ENCODE data around the gene QRICH1. TPM values are rescaled to one million over a fixed set of nuclear protein-coding genes. Genes with fewer than 3 reads are reported as not detected.

QRICH1 gene
- total and polyA plus RNA-seq, 2 of the 13 experiments (the other 11 are each of a cell fraction or from before 2014, with no cell fraction given), result 52.6 to 102 TPM

DNA sequence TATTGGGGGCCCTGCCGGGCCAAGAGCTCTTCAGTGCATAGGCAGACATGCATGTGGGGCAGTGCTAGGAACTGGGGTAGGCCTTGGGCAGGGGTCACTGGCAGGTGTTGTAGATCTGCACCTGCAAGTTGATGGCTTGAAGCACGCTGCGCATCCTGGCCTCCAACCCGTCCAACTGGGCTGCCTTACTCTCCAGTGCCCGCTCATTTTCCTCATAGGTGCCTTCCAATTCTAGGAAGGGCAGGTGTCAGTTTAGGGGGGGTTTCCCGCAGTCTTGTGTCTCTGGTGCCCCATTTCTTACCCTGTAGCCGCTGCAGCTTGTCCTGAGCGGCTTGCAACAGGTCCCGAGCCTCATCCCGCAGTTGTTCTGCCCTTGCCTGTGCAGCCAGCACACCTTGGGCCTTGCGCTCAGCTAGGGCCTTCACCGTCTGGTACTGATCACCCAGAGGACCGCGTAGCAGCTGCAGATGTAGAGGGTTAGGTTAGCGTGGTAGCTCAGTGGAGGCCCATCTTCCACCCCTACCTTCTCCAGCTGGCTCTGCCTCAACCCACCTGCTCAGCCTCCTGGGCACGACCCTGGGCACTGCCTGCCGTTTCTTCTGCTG is 27.4 kb upstream of the QRICH1 start:
- H3K36me3 ChIP-seq (replicated peaks in 1 of 2; ENCODE audit: control insufficient read depth in 1 of 2, insufficient read depth in 2 of 2, low read length in 2 of 2), result peaks cover 27 to 51% of the 10 kb centered on the region in 2 experiments
- peak overlapping the region; percentile 97 for H3K9ac ChIP-seq (ENCODE audit: insufficient read depth, low read depth, low read length)
- in situ Hi-C loops (cut with HindIII; ENCODE audit: extremely low pct_ligation_motif_present, low pct_unique_long_range_greater_than_20kb) (no loop called here), intact Hi-C loops (cut with micrococcal nuclease; ENCODE audit: unreplicated experiment) (loop anchor here (2.0 kb wide), 1 partner anchor 16 kb away; the partner anchor contains the start of gene QARS1)
- peak overlapping the region; percentile 96 for H3K4me2 ChIP-seq (ENCODE audit: low read depth, low read length)
- peaks cover 19% of the 10 kb centered on the region for H3K4me1 ChIP-seq (ENCODE audit: insufficient read depth, low read length)
- CTCF ChIA-PET (ENCODE audit: low intra/inter-chr PET ratio, low total read pairs), result no interaction called here
- H3K9me3 ChIP-seq (ENCODE audit: low read length), result no peaks in the 10 kb centered on the region
- H3K4me3 ChIP-seq (replicated peaks in 1 of 3; ENCODE audit: insufficient read depth in 1 of 3, low read depth in 2 of 3, low read length in 3 of 3), result peak overlapping the region; percentile 22 to 100 (median 95); a peak in 4 of 6 replicates
- ATAC-seq, result no peak; the same call in 2 of the 3 replicates
- H4K20me1 ChIP-seq (ENCODE audit: insufficient read depth, low read length), result no peaks in the 10 kb centered on the region
- no peak for FAIRE-seq
- TF ChIP-seq ZNF160 (CRISPR knock-in tag; IDR thresholded peaks at IDR 0.05) (no peak), MAZ (IDR thresholded peaks at IDR 0.05; ENCODE audit: borderline replicate concordance, low read depth, low read length) (0 out of 2 replicates have a peak, but pooled peaks have one; percentile 2), MAZ (CRISPR knock-in tag; IDR thresholded peaks at IDR 0.05; ENCODE audit: low read depth) (no peak), HNRNPLL (IDR thresholded peaks at IDR 0.05; ENCODE audit: low read depth, low read length, poor library complexity, severe bottlenecking) (no peak), ZBTB38 (CRISPR knock-in tag; IDR thresholded peaks at IDR 0.05) (peak; percentile 5; the same call in 1 of the 2 replicates), CC2D1A (CRISPR knock-in tag; IDR thresholded peaks at IDR 0.05) (no peak), ZNF501 (CRISPR knock-in tag; IDR thresholded peaks at IDR 0.05) (0 out of 2 replicates have a peak, but pooled peaks have one; percentile 34), ZNF136 (CRISPR knock-in tag; IDR thresholded peaks at IDR 0.05; ENCODE audit: low read depth) (0 out of 2 replicates have a peak, but pooled peaks have one; percentile 10)
- TF ChIP-seq, protein P1, sequence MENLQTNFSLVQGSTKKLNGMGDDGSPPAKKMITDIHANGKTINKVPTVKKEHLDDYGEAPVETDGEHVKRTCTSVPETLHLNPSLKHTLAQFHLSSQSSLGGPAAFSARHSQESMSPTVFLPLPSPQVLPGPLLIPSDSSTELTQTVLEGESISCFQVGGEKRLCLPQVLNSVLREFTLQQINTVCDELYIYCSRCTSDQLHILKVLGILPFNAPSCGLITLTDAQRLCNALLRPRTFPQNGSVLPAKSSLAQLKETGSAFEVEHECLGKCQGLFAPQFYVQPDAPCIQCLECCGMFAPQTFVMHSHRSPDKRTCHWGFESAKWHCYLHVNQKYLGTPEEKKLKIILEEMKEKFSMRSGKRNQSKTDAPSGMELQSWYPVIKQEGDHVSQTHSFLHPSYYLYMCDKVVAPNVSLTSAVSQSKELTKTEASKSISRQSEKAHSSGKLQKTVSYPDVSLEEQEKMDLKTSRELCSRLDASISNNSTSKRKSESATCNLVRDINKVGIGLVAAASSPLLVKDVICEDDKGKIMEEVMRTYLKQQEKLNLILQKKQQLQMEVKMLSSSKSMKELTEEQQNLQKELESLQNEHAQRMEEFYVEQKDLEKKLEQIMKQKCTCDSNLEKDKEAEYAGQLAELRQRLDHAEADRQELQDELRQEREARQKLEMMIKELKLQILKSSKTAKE (CRISPR knock-in tag; IDR thresholded peaks at IDR 0.05; ENCODE audit: borderline replicate concordance), result 0 out of 2 replicates have a peak, but pooled peaks have one; percentile 28
- no TSS peak for BruUV-seq (replicated peaks)
- POLR2A ChIA-PET, result interaction anchor here (0.9 to 4.3 kb wide), 15 partner anchors 10 to 681 kb away, joined by 3 to 110 read pairs (median 6); partner anchors contain the start of genes CCDC51, GPX1, IMPDH2 and LAMB2
- 93% methylated on average over 8 of the region's 17 CpGs for WGBS (ENCODE audit: low lambda C conversion rate)
- DNase-seq (ENCODE audit: low spot score), result no peak
- H2AFZ ChIP-seq (ENCODE audit: low read length), result no peak overlapping the region
- H3K79me2 ChIP-seq (ENCODE audit: insufficient read depth, low read length), result peaks cover 14% of the 10 kb centered on the region
- H3K27me3 ChIP-seq (ENCODE audit: control insufficient read depth in 1 of 2, insufficient read depth in 2 of 2, low read length in 2 of 2), result no peaks in the 10 kb centered on the region; a peak in 1 of 5 replicates
- peak overlapping the region; percentile 84 for H3K27ac ChIP-seq (ENCODE audit: extremely low read length, insufficient read depth, low read length)

Data from HepG2 (cell line).